B cell (primary cell): ENCODE results near the gene ATXN1. TPM values are rescaled to one million over a fixed set of nuclear protein-coding genes. Genes with fewer than 3 reads are reported as not detected.

ENCODE experiments used
- ATAC-seq: fragments of 200-7000 bp; cut with Tn5 transposase; one replicate; pipeline ENCODE4 v1.10.0; 2021; ENCODE audit warnings: low read depth, mild to moderate bottlenecking, moderate number of reproducible peaks, moderate library complexity
- CTCF ChIA-PET: fragments of 350-600 bp; sonication (Branson Sonifier 250); formaldehyde crosslinking; loops from one replicate; lab custom pipeline; 2021; ENCODE audit warnings: antibody characterized with exemption, inconsistent platforms; lab: Charles Lee
- POLR2A ChIA-PET: fragments of 350-600 bp; sonication (Branson Sonifier 250); formaldehyde crosslinking; loops from one replicate; lab custom pipeline; 2021; ENCODE audit warnings: antibody characterized with exemption; lab: Charles Lee
- DNase-seq: peaks from one replicate; pipeline ENCODE4 v3.0.0; 2013
- H2AFZ ChIP-seq: 2 replicates; pipeline ENCODE4 v1.6.1; 2012; ENCODE audit warnings: mild to moderate bottlenecking, low read depth, low read length; ENCODE audit not compliant: insufficient read depth, poor library complexity, severe bottlenecking
- H3K27ac ChIP-seq, 2 donors: 1 replicate in 1 of 2; 2 replicates in 1 of 2; pipeline ENCODE4 v1.5.1; 2012 to 2013; ENCODE audit warnings: low read length in 2 of 2, mild to moderate bottlenecking in 2 of 2, moderate library complexity in 1 of 2
- H3K27me3 ChIP-seq, 4 experiments: fragments of 200-600 bp in 1 of 4; sonication (generic) in 1 of 4; replicated peaks in 1 of 4; 1 replicate in 2 of 4; 2 replicates in 2 of 4; pipeline versions ENCODE4 v1.6.1 to v1.7.0; 2013 to 2016; ENCODE audit warnings: low read length in 3 of 4, mild to moderate bottlenecking in 2 of 4, mixed read lengths in 1 of 4, moderate library complexity in 1 of 4; ENCODE audit not compliant: insufficient read depth in 4 of 4, control insufficient read depth in 3 of 4; ENCODE audit errors: control extremely low read depth in 1 of 4
- H3K36me3 ChIP-seq, 2 experiments: replicated peaks in 1 of 2; 1 replicate in 1 of 2; 2 replicates in 1 of 2; pipeline versions ENCODE4 v1.6.1 to v1.7.1; 2013; ENCODE audit warnings: low read length in 1 of 2; ENCODE audit not compliant: insufficient read depth in 2 of 2, control insufficient read depth in 1 of 2; ENCODE audit errors: control extremely low read depth in 1 of 2, extremely low read depth in 1 of 2
- H3K4me1 ChIP-seq, 2 donors: fragments of 200-600 bp in 1 of 2; sonication (generic) in 1 of 2; 1 replicate in 1 of 2; 2 replicates in 1 of 2; pipeline versions ENCODE4 v1.5.1 to v1.6.1; 2013 to 2017; ENCODE audit warnings: low read length in 2 of 2; ENCODE audit not compliant: control insufficient read depth in 2 of 2, insufficient read depth in 2 of 2
- H3K4me2 ChIP-seq: replicated peaks from 2 replicates; pipeline ENCODE3; 2012; ENCODE audit warnings: mild to moderate bottlenecking, low read depth, low read length; ENCODE audit not compliant: poor library complexity, severe bottlenecking
- H3K4me3 ChIP-seq, 5 experiments: fragments of 200-600 bp in 1 of 5; sonication (generic) in 1 of 5; 1 replicate in 3 of 5; 2 replicates in 2 of 5; pipeline versions ENCODE4 v1.5.1 to v1.7.0; 2011 to 2016; ENCODE audit warnings: low read length in 4 of 5, mild to moderate bottlenecking in 4 of 5, low read depth in 2 of 5, control low read depth in 1 of 5, moderate library complexity in 1 of 5; ENCODE audit not compliant: insufficient read depth in 1 of 5; ENCODE audit errors: control extremely low read depth in 1 of 5, extremely low read depth in 1 of 5
- H3K79me2 ChIP-seq: fragments of 200-600 bp; sonication (generic); one replicate; pipeline ENCODE4 v1.6.0; 2016; ENCODE audit warnings: low read length; ENCODE audit not compliant: control insufficient read depth, insufficient read depth
- H3K9ac ChIP-seq: fragments of 200-600 bp; sonication (generic); 2 replicates; pipeline ENCODE4 v1.6.1; 2017; ENCODE audit warnings: mild to moderate bottlenecking, low read length, moderate library complexity
- H3K9me3 ChIP-seq, 3 donors: one replicate each; pipeline versions ENCODE4 v1.6.1 to v1.7.1; 2013; ENCODE audit warnings: low read length in 2 of 3; ENCODE audit not compliant: control insufficient read depth in 2 of 3, insufficient read depth in 1 of 3; ENCODE audit errors: control extremely low read depth in 1 of 3
- H4K20me1 ChIP-seq: 2 replicates; pipeline ENCODE4 v1.6.0; 2012; ENCODE audit warnings: mild to moderate bottlenecking, low read length; ENCODE audit not compliant: insufficient read depth, control insufficient read depth, poor library complexity, severe bottlenecking
- H3K27ac Mint-ChIP-seq: one replicate; pipeline ENCODE4 v1.8.0; 2021; ENCODE audit warnings: mixed read lengths
- H3K27me3 Mint-ChIP-seq: one replicate; pipeline ENCODE4 v1.8.0; 2021; ENCODE audit warnings: mixed read lengths
- H3K4me1 Mint-ChIP-seq: one replicate; pipeline ENCODE4 v1.8.0; 2021; ENCODE audit warnings: mixed read lengths
- H3K4me3 Mint-ChIP-seq: one replicate; pipeline ENCODE4 v1.8.0; 2021; ENCODE audit warnings: mixed read lengths
- H3K9me3 Mint-ChIP-seq: one replicate; pipeline ENCODE4 v1.8.0; 2022; ENCODE audit warnings: mixed read lengths; ENCODE audit not compliant: insufficient read depth
- CTCF ChIP-seq: fragments of 200-600 bp; IDR thresholded peaks from one replicate; pipeline ENCODE4 v1.8.0; 2022; ENCODE audit warnings: antibody characterized with exemption, mild to moderate bottlenecking
- EZH2 ChIP-seq: IDR thresholded peaks from 2 replicates; pipeline ENCODE4 v1.6.1; 2012; ENCODE audit warnings: borderline replicate concordance, low read depth, mild to moderate bottlenecking, moderate library complexity, low read length; ENCODE audit not compliant: insufficient read depth, poor library complexity, severe bottlenecking
- WGBS: methylation state at CpG from one replicate; pipeline ENCODE4 v1.1.5; 2013; ENCODE audit warnings: missing lambda C conversion rate; ENCODE audit not compliant: insufficient coverage; 5-methylcytosine and 5-hydroxymethylcytosine counted together
- intact Hi-C: fragments of 100-400 bp; cut with micrococcal nuclease; formaldehyde crosslinking; loops from one replicate; pipeline ENCODE4 v1.10.0; 2022
- polyA plus RNA-seq: library from polyadenylated mRNA; depleted of rRNA; stranded (reverse); fragments of >200 nt; gene quantifications from 2 replicates; pipeline ENCODE4 v1.2.3, GENCODE V29; 2012
- total RNA-seq, 2 donors: library from RNA; stranded (reverse); fragments of 120-200 nt in 1 of 2; gene quantifications; 1 replicate in 1 of 2; 2 replicates in 1 of 2; pipeline versions ENCODE4 v1.2.3 to v1.2.4, GENCODE V29; 2013 to 2022

ATXN1 gene
- total and polyA plus RNA-seq, 2 donors (not counting 1 experiment from before 2014, with no cell fraction given): 5.7 to 63.8 TPM

DNA sequence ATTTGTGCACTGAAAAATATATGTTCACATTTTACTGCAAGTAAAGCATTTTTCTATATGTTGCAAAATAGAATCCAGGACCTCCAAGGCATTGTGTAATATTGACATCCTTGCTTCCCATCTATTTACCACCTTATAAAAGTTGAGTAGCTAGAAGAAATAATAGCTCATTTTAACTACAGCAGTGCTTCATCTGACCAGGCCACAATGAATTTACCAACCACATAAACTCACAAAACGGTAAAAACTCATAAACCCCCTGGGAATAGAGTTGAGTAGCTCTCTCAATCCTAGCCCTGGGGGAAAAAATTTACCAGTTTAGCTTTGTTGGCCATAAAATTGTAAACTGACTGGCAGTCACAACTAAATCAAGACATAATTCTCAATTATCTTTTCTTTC, 3.9 kb downstream of the ATXN1 start:
- H3K27ac ChIP-seq: no peak overlapping the region
- no peak overlapping the region for H3K9ac ChIP-seq
- H3K4me3 ChIP-seq: no peak overlapping the region
- H3K27ac Mint-ChIP-seq: peak overlapping the region; percentile 18
- no peaks in the 10 kb centered on the region for H3K36me3 ChIP-seq
- no peak overlapping the region for H3K4me2 ChIP-seq
- peaks cover 0 to 18% (median 5%) of the 10 kb centered on the region in 4 experiments for H3K27me3 ChIP-seq
- no peak for TF ChIP-seq EZH2
- TF ChIP-seq CTCF: no peak
- no peaks in the 10 kb centered on the region for H3K27me3 Mint-ChIP-seq
- DNase-seq: no peak
- ChIA-PET POLR2A (interaction anchor here (0.6 kb wide), 1 partner anchor 92 kb away, joined by 8 read pairs; no protein-coding TSS in a partner anchor), CTCF (interaction anchor here (0.6 to 2.7 kb wide), 6 partner anchors 12 to 934 kb away, joined by 3 to 10 read pairs (median 4); no protein-coding TSS in a partner anchor)
- intact Hi-C loops: no loop called here
- peaks cover 30% of the 10 kb centered on the region for H3K4me1 Mint-ChIP-seq
- H2AFZ ChIP-seq: no peak overlapping the region
- no peak overlapping the region for H3K4me3 Mint-ChIP-seq
- H3K79me2 ChIP-seq: no peaks in the 10 kb centered on the region
- no peaks in the 10 kb centered on the region for H3K9me3 ChIP-seq
- WGBS: no CpG with 5 or more reads among the region's 1 CpG
- H3K9me3 Mint-ChIP-seq: no peaks in the 10 kb centered on the region
- H3K4me1 ChIP-seq: peaks cover 7 to 23% of the 10 kb centered on the region in 2 donors
- ATAC-seq: no peak
- no peaks in the 10 kb centered on the region for H4K20me1 ChIP-seq

DNA sequence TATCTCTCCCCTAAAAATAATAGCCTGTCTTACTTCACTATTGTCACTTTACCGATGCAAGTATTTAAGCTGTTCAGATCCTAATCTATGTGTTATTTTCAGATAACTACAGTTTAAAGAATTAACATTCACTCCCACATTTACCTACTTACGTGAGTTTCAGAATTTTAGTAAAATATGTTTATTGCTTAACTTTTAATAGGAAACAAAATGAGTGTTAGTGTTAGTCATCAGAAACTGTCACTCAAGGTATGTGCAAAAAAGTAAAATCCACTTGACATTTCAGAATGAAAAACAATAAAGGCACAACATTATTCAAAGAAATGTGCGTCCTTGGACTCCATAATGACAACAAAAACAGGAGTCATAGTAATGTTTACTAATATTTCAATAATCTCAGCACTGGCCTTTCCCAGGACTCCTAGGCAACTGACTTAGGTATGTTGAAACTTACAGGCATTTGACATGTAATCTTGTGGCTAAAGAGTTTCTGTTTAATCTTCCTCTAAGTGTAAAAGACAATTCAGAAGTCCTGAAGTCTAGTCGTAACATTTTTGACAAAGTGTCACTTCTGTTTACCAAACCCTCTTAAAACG, 4.5 kb downstream of the ATXN1 start:
- DNase-seq (no peak), ATAC-seq (no peak)
- no peaks in the 10 kb centered on the region for H3K79me2 ChIP-seq
- no peak overlapping the region for H3K4me3 ChIP-seq
- peaks cover 0 to 12% (median 5%) of the 10 kb centered on the region in 4 experiments for H3K27me3 ChIP-seq
- intact Hi-C loops: no loop called here
- ChIA-PET CTCF (interaction anchor here (0.8 to 2.7 kb wide), 5 partner anchors 12 to 246 kb away, joined by 4 to 9 read pairs (median 4); no protein-coding TSS in a partner anchor), POLR2A (interaction anchor here (0.6 kb wide), 1 partner anchor 92 kb away, joined by 8 read pairs; no protein-coding TSS in a partner anchor)
- Mint-ChIP-seq H3K27me3 (no peaks in the 10 kb centered on the region), H3K9me3 (no peaks in the 10 kb centered on the region), H3K4me3 (no peak overlapping the region), H3K27ac (no peak overlapping the region), H3K4me1 (peaks cover 28% of the 10 kb centered on the region)
- H3K4me1 ChIP-seq: peaks cover 7 to 18% of the 10 kb centered on the region in 2 donors
- TF ChIP-seq EZH2 (no peak), CTCF (no peak)
- no CpG with 5 or more reads among the region's 5 CpGs for WGBS
- H3K9me3 ChIP-seq: no peaks in the 10 kb centered on the region
- no peak overlapping the region for H3K4me2 ChIP-seq
- no peak overlapping the region for H2AFZ ChIP-seq
- no peaks in the 10 kb centered on the region for H4K20me1 ChIP-seq
- no peaks in the 10 kb centered on the region for H3K36me3 ChIP-seq
- no peak overlapping the region for H3K9ac ChIP-seq
- H3K27ac ChIP-seq: no peak overlapping the region
